Measurements from ENCODE around the gene LGALSL. TPM values are rescaled to one million over a fixed set of nuclear protein-coding genes. Genes with fewer than 3 reads are reported as not detected.

LGALSL gene
- total RNA-seq, 1 experiment from 2014 or later = 11.1 TPM

Other genes starting within 250 kb of the LGALSL start
- 20.1 and 23.9 TPM in 2 replicates for gene AFTPH, start 70.2 kb downstream of the LGALSL start, total RNA-seq (2014; rRNA removed; shearing (Covaris generic); ENCODE audit: low replicate concordance)
- 3.4 and 3.5 TPM in 2 replicates for gene SERTAD2, start 199.8 kb downstream of the LGALSL start, total RNA-seq (2014; rRNA removed; shearing (Covaris generic); ENCODE audit: low replicate concordance)